VCaP (cell line): ENCODE results near the gene ATP11A.

ENCODE experiments used
- H3K27ac ChIP-seq: fragments of 450-650 bp; 2 replicates; pipeline ENCODE4 v1.5.1; 2017
- CTCF ChIP-seq: fragments of 450-650 bp; conservative IDR thresholded peaks from 2 replicates; pipeline ENCODE4 v1.5.1; 2017; ENCODE audit warnings: mild to moderate bottlenecking, moderate library complexity

Gene ATP11A

GRCh38 chr13:112689303-112690245 is at the start of gene ATP11A:
Gene ATP11A, plus strand, starts transcription at chr13:112690038. Its CDS starts 379 bp downstream, at chr13:112690417.
- no peak for TF ChIP-seq CTCF
- H3K27ac ChIP-seq = peak within 1 kb of the TSS; percentile 65

- TF ChIP-seq CTCF = no peak
- no peak overlapping the region for H3K27ac ChIP-seq
Observed at GRCh38 chr13:112641456-112642089, 48.3 kb upstream of the ATP11A start.

GRCh38 chr13:112642090-112642460 is 47.8 kb upstream of the ATP11A start:
- TF ChIP-seq CTCF = no peak
- no peak overlapping the region for H3K27ac ChIP-seq

GRCh38 chr13:112643759-112644459 is 45.9 kb upstream of the ATP11A start:
- no peak overlapping the region for H3K27ac ChIP-seq
- TF ChIP-seq CTCF = no peak

- no peak overlapping the region for H3K27ac ChIP-seq
- no peak for TF ChIP-seq CTCF
Observed at GRCh38 chr13:112645327-112645914, 44.4 kb upstream of the ATP11A start.

GRCh38 chr13:112647256-112647655 is 42.6 kb upstream of the ATP11A start:
- TF ChIP-seq CTCF = no peak
- H3K27ac ChIP-seq = no peak overlapping the region

GRCh38 chr13:112648101-112648500 is 41.7 kb upstream of the ATP11A start:
- no peak for TF ChIP-seq CTCF
- no peak overlapping the region for H3K27ac ChIP-seq
